GM18499 (cell line): ENCODE results near the gene RBL1.
"Not testable (repeated sequence)": the region's sequence is repeated elsewhere in the genome, so short reads cannot be mapped to it uniquely, and the experiment has no call there.

Source experiments
- ATAC-seq: cut with Tn5 transposase; IDR thresholded peaks from one replicate; pipeline ENCODE4 v1.9.1; 2021; ENCODE audit warnings: moderate number of reproducible peaks; ENCODE audit not compliant: insufficient read depth, unreplicated experiment

RBL1 gene

DNA sequence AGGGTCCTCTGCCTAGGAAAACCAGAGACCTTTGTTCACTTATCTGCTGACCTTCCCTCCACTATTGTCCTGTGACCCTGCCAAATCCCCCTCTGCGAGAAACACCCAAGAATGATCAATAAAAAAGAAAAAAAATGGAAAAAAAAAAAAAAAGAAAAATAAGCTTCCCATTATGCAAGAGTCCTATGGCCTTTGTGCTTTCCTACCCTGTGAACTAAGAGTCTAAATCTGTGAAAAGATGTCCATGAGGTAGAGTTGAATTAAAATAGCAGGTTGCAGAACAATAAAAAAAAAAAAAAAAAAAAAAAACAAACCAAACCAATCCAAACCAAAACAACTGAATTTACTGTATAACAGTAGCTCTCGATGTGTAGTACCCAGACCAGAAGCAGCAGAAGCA lies 94.2 kb downstream of the RBL1 start:
- not testable (repeated sequence) for ATAC-seq

DNA sequence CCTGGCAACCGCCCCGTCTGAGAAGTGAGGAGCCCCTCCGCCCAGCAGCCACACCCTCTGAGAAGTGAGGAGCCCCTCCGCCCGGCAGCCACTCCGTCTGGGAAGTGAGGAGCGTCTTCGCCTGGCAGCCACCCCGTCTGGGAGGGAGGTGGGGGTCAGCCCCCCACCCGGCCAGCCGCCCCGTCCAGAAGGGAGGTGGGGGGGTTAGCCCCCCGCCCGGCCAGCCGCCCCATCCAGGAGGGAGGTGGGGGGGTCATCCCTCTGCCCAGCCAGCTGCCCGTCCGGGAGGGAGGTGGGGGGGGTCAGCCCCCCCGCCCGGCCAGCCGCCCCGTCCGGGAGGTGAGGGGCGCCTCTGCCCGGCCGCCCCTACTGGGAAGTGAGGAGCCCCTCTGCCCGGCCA lies 95.6 kb downstream of the RBL1 start:
- ATAC-seq, result not testable (repeated sequence)

DNA sequence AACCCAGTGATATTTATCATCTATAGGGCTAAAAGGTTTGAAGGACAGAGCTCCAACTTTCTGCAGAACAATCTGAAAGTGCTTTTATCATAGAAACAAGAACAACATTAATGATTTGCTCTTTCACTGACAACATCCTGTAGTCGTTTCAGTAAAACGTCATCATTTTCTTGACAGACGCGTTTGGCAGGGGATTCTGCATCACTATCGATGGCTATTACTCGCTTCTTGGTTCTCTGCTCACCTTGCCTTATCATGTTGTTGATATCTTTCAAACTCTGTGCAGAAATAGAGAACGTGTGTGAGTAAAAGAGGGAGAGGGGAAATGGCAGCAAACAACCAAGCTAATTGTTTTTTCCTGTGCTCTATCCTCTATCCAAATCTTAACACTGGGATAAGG lies 97.1 kb downstream of the RBL1 start:
- ATAC-seq, result no peak

DNA sequence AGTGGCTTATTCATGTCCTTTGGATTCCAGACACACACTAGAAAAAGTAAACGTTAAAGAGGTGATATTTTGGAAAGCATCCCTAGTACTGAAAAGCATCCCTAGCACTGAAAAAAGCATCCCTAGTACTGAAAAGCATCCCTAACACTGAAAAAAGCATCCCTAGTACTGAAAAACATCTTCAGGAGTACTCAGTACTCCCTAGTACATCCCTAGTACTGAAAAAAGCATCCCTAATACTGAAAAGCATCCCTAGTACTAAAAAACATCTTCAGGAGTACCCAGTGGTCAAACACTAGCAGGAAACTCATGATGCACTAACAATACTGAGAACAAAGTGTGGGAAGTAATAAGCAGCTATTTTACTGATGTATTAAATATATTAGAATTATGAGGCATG lies 98.7 kb downstream of the RBL1 start:
- no peak for ATAC-seq

DNA sequence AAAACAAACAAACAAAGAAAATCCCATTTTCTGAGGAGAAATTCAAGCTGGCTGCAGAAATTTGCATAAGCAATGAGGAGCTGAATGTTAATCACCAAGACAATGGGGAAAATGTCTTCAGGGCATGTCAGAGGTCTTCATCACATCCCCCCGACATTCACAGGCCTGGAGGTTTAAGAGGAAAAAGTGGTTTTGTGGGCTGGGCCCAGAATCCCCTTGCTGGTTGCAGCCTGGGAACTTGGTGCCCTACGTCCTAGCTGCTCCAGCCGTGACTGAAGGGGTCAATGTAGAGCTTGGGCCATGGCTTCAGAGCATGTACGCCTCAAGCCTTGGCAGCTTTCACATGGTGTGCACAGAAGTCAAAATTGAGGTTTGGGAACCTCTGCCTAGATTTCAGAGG lies 101.6 kb downstream of the RBL1 start:
- ATAC-seq, result not testable (repeated sequence)

DNA sequence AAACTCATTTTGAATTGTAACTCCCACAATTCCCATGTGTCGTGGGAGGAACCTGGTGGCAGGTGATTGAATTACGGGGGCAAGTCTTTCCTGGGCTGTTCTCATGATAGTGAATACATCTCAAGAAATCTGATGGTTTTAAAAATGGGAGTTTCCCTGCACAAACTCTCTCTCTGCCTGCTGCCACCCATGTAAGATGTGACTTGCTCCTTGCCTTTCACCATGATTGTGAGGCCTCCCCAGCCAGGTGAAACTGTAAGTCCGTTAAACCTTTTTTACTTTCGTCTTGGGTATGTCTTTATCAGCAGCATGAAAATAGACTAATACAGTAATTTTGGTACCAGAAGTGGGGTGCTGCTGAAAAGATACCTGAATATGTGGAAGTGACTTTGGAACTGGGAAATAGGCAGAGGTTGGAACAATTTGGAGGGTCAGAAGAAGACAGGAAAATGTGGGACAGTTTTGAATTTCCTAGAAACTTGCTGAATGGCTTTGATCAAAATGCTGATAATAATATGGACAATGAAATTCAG lies 102.9 kb downstream of the RBL1 start:
- ATAC-seq, result no peak

DNA sequence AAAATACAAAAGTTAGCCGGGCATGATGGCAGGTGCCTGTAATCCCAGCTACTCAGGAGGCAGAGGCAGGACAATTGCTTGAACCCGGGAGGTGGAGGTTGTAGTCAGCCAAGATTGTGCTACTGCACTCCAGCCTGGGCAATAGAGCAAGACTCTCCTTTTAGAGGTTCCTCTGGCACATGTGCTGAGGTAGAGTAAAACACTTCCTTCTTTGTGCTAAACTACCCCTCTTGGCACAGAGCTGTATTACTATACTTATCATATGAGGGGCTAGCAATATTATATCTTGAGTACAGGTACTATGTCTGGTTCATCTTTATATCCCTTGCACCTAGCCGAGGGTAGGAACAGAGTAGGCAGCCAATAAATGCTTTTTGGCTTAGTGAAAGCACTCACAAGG lies 104.1 kb downstream of the RBL1 start:
- no peak for ATAC-seq

DNA sequence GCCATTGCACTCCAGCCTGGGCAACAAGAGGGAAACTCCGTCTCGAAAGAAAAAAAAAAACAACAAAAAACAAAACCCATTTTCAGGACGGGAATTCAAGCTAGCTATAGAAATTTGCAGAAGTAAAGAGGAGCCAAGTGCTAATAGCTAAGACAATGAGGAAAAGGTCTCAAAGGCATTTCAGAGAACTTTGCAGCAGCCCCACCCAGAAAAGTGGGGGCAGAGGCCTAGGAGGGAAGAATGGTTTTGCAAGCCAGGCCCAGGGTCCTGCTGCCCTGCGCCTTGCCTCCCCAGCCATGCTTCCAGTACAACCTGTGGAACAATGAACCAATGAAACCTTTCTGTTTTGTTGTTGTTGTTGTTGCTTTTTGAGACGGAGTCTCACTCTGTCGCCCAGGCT lies 106.0 kb downstream of the RBL1 start:
- no peak for ATAC-seq

DNA sequence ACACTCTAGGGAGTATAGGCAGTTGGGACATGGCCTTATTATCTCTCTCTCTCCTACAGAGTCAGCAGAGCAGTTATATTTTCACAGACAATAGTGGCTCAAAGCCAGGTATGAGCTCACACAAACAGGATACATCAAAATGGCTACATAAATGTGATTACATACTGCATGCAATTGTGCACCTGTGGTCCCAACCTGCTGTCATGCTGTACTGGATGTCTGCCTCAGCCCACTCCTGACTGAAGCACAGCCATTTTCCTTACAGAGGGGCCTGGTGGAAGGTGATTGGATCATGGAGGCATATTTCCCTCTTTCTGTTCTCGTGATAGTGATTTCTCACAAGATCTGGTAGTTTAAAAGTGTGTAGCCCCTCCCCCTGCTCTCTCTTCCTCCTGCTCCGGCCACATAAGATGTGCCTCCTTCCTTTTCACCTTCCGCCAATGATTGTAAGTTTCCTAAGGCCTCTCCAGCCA lies 107.3 kb downstream of the RBL1 start:
- ATAC-seq, result no peak

DNA sequence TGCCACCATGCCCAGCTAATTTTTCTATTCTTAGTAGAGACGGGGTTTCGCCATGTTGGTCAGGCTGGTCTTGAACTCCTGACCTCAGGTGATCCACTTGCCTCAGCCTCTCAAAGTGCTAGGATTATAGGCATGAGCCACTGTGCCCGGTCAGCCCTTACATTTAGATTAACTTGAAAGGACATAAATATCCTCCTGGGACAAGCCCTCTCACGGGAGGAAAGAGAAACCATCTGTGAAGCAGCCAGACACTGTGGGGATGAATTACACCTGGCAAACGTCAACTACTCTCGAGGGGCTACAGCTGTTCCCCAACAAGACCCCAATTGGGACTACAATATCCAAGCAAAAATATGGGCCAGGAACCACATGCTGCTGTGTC lies 111.5 kb downstream of the RBL1 start:
- no peak for ATAC-seq

DNA sequence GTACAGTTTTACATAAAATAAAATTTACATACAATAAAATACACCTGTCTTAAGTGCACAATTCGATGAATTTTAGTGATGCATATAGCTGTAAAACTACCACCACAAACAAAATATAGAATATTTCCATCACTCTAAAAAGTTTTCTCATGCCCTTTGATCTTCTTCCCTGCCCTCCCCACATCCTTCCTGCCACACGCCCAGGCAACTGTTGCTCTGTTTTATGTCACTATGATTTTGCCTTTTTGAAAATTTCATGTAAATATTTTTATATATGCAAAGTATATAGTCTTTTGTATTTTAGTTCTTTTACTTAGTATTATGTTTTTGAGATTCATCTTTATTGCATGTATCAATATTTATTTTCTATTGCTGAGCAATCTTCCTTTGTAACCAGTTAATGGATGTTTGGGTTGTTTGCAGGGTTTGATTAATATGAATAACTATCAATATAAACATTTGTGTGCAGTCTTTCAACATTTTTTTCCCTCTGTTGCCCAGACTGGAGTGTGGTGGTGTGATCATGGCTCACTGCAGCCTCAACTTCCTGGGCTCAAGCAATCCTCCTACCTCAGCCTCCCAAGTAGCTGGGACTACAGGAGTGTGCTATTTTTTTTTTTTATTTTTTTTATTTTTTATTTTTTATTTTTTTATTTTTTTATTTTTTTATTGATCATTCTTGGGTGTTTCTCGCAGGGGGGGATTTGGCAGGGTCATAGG lies 120.5 kb downstream of the RBL1 start:
- no peak for ATAC-seq

DNA sequence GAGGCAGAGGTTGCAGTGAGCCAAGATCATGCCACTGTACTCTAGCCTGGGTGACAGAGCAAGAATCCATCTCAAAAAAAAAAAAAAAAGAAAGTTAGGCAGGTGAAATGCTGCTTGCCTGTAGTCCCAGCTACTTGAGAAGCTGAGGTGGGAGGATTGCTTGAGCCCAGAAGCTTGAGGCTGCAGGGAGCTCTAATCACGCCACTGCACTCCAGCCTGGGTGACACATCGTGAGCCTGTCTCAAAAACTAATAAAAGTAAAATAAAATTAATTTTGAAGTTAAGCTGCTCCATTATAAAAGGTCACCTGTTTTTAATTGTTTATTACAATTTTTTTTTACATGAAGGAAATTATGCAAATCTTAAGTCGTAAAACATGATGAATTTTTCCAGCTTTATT lies 121.1 kb downstream of the RBL1 start:
- ATAC-seq, result no peak

DNA sequence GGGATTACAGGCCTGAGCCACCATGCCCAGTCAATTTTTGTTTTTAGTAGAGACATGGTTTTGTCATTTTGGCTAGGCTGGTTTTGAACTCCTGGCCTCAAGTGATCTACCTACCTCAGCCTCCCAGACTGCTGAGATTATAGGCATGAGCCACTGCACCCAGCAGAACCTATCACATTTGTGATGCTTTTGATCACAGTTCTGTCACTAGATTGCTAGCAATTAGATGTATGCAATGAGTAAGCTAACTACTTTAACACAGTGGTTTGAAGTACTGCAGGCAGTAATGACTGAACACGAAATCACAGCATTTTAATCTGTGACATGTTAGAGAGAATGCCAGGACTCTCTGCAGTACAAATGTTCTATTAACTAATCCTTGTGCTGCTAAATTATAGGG lies 124.7 kb downstream of the RBL1 start:
- no peak for ATAC-seq

DNA sequence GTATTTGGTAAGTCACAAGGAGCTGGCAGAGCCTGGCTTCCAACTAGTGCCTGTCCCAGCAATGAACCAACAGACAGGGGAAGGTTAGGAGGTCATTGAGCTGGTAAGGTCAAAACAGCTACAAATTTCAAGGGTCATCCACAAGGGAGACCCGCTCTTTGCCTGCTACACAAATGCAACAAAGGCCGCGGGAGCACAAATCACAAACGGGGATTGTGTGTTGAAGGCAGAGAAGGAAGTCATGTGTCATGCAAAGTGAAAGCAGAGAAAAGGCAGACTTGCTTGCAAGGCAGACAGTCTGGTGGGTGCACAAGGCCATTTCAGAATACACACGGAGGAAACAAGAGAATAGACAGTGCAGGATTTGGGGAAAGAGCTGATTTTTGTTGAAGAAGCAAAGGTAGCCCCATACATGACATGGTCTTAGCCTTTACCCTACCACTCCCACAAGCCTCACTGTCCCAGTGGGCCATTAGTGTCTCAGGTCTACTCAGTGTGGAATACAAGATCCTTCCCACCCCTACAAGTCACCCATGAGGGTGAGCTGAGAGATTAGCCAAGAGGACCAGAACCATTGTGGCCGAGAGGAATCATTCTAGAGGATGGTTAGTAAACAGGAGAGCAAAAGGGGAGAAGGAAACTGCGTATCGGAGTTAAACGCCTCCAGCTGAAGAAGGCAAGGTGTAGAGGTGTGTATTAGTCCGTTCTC lies 126.2 kb downstream of the RBL1 start:
- no peak for ATAC-seq

DNA sequence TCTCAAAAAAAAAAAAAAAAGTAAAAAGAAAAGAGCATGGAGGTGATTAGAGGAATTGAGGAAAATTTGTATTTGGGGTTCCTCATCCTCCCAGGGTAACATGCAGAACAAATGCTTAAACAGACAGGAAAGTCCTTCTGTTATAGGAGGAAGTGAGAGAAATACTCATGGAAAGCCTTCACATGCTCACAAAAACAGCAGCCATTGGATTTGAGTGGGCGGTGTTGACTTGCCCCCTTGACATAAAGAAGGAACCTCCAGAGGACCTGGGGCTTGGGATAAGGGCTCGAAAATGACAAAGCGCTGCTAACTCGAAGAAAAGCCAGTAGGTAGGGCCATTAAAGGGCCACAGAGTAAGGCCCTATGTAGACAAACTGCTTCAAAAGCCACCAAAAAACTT lies 126.7 kb downstream of the RBL1 start:
- no peak for ATAC-seq

DNA sequence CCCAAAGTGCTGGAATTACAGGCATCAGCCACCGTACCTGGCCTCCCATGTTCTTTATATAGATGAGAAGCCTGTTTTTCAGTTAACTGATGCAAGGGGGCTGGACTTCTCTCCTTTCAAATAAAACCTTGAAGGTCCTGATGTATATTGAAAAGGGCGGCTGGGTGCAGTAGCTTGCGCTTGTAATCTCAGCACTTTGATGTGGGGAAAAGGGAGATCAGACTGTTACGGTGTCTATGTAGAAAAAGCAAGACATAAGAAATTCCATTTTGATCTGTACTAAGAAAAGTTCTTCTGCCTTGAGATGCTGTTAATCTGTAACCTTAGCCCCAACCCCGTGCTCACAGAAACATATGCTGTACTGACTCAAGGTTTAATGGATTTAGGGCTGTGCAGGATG lies 128.2 kb downstream of the RBL1 start:
- no peak for ATAC-seq

DNA sequence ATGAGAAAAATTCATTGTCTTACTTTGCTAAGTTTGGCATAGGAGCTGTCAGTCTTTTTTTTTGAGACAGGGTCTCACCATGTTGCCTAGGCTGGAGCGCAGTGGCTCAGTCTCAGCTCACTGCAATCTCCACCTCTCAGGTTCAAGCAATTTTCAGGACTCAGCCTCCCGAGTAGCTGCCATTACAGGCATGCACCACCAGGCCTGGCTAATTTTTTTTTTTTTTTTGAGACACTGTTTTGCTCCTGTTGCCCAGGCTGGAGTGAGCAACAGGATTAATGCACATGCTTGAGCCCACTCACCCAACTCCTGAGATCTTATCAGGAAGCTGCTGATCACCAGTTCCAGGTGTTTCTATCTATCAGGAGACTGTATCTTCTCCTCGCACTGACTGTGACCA lies 128.8 kb downstream of the RBL1 start:
- not testable (repeated sequence) for ATAC-seq

DNA sequence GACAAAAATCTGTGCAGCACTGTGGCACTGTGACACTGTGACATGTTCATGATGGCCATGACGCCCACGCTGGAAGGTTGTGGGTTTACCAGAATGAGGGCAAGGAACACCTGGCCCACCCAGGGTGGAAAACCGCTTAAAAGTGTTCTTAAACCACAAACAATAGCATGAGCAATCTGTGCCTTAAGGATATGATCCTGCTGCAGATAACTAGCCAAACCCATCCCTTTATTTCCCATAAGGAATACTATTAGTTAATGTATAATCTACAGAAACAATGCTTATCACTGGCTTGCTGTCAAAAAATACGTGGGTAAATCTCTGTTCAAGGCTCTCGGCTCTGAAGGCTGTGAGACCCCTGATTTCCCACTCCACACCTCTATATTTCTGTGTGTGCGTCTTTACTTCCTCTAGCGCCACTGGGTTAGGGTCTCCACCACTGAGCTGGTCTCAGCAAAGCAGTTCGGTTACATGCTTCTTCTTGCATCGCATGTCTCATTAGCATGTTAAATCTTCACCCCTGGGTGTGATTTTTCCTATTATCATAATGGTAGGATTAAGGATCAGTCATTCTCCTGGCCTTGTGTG lies 133.3 kb downstream of the RBL1 start:
- not testable (repeated sequence) for ATAC-seq

DNA sequence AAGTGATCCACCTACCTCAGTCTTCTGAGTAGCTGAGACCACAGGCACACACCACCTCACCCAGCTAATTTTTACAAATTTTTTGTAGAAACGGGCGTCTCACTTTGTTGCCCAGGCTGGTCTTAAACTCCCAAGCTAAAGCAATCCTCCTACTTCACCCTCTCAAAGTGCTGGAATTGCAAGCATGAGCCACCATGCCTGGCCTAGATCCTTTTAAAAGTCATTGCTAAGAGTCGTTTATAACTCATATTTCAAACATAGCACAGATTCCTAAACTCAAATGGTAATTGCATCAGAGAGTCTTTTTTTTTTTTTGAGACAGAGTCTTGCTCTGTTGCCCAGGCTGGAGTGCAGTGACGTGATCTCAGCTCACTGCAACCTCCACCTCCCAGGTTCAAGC lies 136.6 kb downstream of the RBL1 start:
- ATAC-seq, result no peak

DNA sequence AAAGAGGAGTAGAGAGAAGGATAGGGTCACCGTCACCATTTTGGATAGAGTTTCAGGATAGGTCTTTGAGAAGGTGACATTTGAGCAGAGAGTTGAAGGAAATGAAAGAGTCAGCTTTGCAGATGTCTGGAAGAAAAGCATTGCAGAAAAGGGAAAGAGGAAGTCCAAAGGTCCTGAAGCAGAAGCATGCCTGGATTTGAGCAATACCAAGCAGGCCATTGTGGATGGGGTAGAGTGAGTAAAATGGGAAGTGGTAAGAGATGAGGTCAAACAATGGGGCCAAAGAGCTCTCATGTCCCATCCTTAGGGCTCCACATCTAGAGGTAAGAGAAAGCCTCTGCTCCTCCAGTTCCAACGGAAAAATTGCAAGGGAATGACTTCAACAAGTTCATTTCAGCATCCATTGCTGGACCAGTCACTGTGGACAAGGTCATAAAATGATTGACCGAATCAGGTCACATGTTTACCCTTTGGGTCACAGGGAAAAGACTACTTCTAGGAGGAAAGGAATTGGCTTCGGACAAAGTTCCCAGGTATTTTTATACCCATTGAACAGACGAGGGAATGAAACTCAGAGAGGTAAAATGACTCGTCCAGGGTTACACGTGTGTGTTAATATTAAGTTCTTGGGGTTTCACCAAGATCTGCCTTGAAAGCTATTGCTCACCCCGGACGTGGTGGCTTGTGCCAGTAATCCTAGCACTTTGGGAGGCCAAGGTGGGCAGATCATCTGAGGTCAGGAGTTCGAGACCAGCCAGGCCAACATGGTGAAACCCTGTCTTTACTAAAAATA lies 137.7 kb downstream of the RBL1 start:
- no peak for ATAC-seq

DNA sequence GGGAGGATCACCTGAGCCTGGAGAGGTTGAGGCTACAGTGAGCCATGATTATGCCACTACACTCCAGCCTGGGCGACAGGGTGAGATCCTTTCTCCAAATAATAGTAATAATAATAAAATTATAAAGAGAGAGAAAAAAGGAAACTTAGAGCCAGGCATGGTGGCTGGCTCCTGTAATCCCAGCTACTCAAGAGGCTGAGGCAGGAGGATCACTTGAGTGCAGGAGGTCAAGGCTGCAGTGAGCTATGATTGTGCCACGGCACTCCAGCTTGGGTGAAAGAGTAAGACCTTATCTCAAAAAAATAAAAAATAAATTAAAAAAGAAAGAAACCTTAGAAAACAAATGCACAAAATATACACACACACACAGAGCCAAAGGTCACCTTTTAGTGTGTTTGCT lies 139.1 kb downstream of the RBL1 start:
- ATAC-seq, result no peak
